Measurements from ENCODE around the gene MED19.
A peak's percentile ranks its signal among the peaks of the same experiment; 100 is the strongest.

- TF ChIP-seq CTCF (IDR thresholded peaks at IDR 0.05; ENCODE audit: borderline replicate concordance, extremely low read depth, low read length, poor library complexity, severe bottlenecking) (peak; percentile 16), EZH2 (IDR thresholded peaks at IDR 0.05; ENCODE audit: borderline replicate concordance, low read depth, low read length, severe bottlenecking) (no peak)
Measured at GRCh38 chr11:57712256-57713150, 488 bp upstream of the MED19 start, which contains the start of gene TMX2.
